ENCODE results near the gene ZFP30.
A peak's percentile ranks its signal among the peaks of the same experiment; 100 is the strongest.
"Not testable (repeated sequence)": the region's sequence is repeated elsewhere in the genome, so short reads cannot be mapped to it uniquely, and the experiment has no call there.

ZFP30 gene

GRCh38 chr19:37655301-37655688, at the start of gene ZFP30:
ZFP30 (minus strand) TSS chr19:37655465; CDS start chr19:37647822, 7,643 bp downstream.
- peak; percentile 59 for DNase-seq (ENCODE audit: low read depth)

GRCh38 chr19:37699057-37699456, 43.8 kb upstream of the ZFP30 start:
- DNase-seq (ENCODE audit: low read depth), result no peak

- no peak for DNase-seq (ENCODE audit: low read depth)
Measured at GRCh38 chr19:37698216-37698615, 43.0 kb upstream of the ZFP30 start.

DNA sequence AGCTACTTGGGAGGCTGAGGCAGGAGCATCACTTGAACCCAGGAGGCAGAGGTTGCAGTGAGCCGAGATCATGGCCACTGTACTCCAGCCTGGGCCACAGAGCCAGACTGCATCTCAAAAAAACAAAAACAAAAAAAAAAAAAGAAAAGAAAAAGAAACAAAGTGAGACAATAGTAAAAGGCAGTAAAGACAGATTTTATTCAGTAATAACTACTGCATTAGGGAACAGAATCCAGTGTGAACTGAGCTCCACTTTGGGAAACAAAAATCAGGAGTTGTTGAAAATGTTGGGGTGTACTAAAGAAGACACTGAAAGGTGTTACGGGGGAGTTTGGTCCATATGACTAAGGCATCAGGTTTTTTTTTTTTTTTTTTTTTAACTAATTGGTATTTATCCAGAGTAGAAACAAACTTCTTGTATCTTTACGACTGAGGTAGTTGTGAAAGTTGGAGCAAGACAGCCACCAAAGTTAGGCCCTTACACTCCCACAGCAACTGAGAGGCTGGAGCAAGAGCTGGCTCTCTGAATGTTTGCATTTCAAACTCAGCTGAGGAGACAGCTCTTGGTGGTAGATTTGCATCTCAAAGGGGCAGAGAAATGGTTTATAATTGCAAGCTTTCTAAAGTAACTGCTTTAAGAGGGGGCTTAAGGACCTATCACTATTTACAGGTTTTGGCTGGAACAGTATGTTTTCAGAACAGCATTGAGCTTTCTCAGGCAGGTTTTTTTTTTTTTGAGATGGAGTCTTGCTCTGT, 40.1 kb upstream of the ZFP30 start:
- no peak for DNase-seq (ENCODE audit: low read depth)

DNA sequence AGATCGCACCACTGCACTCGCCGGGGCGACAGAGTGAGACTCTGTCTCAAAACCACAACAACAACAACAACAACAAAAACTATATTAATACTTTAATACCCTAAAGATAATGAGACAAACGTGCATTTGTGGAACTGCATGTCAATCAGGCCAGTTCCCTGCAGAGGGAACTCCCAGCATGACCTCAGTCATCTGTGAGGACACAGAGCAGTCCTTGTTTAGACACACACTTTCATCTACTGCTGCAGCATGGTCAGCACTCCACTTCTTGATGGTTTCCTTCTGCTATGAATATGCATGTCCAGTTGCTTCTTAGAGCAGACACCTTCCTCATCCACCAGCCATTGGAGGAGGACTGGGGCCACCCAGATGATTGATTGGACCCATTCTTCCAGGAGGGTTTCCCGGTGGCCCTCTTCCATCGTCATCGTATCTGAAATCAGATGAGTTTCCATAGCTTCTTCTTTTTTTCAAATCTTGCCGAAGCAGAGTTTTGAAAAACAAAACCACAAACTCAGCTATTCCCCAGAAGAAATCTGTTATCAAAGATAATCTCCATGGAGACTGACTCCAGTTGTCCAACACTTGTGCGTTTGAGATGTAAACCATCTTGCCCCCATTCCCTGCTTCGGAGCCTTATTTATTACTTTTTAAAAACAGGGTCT, 37.8 kb upstream of the ZFP30 start:
- DNase-seq (ENCODE audit: low read depth), result no peak

DNA sequence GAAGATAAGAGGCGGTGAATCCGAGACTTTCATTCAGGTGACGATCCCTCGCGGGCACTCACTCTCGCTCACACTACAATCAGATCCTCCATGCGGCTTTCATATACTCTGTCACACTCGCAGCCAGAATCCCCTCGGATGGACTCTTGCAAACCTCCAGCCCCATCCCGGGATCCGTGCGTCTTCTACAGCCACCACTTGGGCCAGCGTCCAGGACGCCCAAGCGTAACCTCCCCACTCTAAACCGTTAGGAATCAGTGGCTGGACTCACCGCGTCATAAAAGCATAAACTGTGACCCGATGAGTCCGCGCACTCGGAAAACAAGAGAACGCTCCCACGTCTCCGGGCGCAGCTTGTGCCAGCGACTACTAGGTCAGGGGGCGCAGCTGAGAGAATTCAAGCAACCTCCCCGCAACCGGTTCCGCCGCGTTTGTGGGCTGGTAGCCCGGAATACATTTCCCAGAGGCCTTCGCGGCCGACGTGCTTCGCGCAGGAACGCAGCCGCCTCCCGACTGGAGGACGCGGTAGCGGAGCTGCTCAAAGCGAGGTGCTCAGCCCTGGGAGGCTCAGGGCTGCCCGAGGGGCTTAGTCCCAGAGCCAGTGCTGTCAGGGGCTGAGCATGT, 36.7 kb upstream of the ZFP30 start:
- peak; percentile 66 for DNase-seq (ENCODE audit: low read depth)

DNA sequence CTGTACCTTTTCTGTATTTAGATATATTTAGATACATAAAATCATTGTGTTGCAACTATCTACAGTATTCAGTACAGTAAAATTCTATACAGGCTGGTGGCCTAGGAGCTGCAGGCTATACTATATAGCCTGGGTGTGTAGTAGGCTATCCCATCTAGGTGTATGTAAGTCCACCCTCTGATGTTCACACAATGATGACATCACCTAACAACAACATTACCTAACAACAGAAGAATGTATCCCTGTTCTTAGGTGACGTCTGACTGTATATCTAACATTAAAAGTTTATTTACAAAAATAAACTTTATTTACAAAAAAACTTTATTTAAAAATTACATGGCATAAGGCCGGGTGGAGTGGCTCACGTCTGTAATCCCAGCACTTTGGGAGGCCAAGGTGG, 28.3 kb upstream of the ZFP30 start:
- no peak for DNase-seq (ENCODE audit: low read depth)

- no peak for DNase-seq (ENCODE audit: low read depth)
Measured at GRCh38 chr19:37669450-37669914, 14.2 kb upstream of the ZFP30 start.

DNA sequence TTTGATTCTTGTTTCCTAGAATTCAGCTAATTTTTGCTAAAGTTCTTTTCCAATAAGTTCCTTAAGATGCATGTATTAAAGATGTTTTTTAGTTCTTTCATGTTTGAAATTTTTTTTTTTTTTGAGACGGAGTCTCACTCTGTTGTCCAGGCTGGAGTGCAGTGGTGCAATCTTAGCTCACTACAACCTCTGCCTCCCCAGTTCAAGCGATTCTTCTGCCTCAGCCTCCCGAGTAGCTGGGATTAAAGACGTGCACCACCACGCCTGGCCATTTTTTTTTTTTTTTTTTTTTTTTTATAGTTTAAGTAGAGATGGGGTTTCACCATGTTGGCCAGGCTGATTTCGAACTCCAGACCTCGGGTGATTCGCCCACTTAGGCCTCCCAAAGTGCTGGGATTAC, 1.9 kb upstream of the ZFP30 start:
- not testable (repeated sequence) for DNase-seq (ENCODE audit: low read depth)

- peak; percentile 66 for DNase-seq (ENCODE audit: low read depth)
Measured at GRCh38 chr19:37655689-37656371, 565 bp upstream of the ZFP30 start.

- DNase-seq (ENCODE audit: low read depth), result no peak
Measured at GRCh38 chr19:37654629-37655300, 500 bp downstream of the ZFP30 start.

- no peak for DNase-seq (ENCODE audit: low read depth)
Measured at GRCh38 chr19:37654118-37654517, 1.1 kb downstream of the ZFP30 start.

DNA sequence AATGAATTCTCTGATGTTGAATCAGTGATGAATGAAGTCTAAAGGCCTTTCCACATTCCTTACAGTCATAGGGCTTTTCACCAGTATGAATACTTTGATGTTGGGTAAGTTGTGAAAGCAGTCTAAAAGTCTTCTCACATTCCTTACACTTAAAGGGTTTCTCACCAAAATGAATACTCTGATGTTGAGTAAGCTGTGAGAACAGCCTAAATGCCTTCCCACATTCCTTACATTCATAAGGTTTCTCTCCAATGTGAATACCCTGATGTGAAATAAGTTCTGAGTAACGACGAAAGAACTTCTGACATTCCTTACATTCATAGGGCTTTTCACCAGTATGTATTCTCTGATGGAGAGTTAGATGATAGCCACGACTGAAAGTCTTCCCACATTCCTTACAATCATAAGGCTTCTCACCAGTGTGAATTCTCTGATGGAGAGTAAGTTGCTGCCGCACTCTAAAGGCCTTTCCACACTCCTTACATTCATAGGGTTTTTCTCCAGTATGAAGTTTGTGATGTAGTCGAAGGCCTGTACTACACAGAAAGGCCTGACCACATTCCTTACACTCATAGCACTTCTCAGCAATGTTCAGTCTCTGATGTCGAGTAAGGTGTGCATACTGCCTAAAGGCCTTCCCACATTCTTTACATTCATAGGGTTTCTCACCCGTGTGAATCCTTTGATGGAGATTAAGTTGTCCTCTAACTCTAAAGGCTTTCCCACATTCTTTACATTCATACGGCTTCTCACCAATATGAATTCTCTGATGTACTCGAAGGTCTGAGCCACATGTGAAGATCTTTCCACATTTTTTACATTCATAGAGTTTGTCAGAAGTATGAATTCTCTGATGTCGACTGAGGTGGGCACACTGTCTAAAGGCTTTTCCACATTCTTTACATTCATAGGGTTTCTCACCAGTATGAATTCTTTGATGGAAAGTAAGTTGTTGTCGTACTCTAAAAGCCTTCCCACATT, 19.9 kb downstream of the ZFP30 start:
- DNase-seq (ENCODE audit: low read depth), result no peak

DNA sequence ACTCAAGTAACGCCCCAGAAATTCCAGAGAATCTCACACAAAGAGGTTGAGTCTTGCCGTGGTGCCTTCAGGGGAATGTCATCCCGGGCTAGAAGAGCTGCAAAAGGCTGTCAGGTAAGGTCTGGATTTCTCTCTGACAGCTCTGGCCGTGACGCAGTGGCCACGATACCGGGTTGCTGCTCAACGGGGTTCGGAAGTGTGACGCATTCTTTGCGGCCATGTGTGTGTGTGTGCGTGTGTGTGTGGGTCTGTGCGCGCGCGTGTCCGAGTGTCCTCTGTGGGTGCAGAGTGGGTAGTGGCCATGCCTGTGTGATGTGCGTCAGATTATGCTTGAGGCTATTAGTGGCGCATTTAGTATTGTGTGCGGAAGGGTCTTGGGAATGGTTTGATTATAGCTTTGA, 60.3 kb downstream of the ZFP30 start:
- peak; percentile 41 for DNase-seq (ENCODE audit: low read depth)

- DNase-seq (ENCODE audit: low read depth), result peak; percentile 84
Measured at GRCh38 chr19:37594304-37594981, 60.8 kb downstream of the ZFP30 start, which contains the start of the genes ZNF540 and ZNF571. ZNF540 (plus strand) TSS chr19:37594876; CDS start chr19:37598448, 3,572 bp downstream. ZNF571 (minus strand) TSS chr19:37594792; CDS start chr19:37586676, 8,116 bp downstream.

GRCh38 chr19:37593996-37594303, 61.3 kb downstream of the ZFP30 start:
- no peak for DNase-seq (ENCODE audit: low read depth)

GRCh38 chr19:37583340-37583739, 71.9 kb downstream of the ZFP30 start:
- DNase-seq (ENCODE audit: low read depth), result no peak

DNA sequence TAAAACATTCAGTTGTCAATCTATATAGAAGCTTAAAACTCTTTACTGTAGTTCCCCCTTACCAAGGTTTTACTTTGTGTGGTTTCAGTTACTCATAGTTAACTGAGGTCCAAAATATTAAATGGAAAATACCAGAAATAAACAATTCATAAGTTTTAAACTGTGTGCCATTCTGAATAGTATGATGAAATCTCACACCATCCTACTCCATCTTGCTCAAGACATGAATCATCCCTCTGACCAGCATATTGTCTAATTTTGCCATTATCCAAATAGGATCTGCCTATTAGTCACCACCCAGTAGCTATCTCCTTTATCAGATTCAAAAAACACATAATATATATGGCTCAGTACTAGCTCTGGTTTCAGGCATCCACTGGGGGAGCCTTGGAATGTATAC, 83.1 kb downstream of the ZFP30 start:
- DNase-seq (ENCODE audit: low read depth), result no peak

DNA sequence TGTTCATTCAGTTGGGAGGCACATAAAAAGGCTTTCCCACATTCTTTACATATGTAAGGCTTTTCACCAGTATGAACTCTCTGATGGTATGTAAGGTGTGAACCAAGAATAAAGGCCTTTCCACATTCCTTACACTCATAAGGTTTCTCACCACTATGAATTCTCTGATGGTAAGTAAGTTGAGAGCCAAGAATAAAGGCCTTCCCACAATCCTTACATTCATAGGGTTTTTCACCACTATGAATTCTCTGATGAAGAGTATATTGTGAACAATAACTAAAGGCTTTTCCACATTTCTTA, 89.9 kb downstream of the ZFP30 start:
- DNase-seq (ENCODE audit: low read depth), result no peak

DNA sequence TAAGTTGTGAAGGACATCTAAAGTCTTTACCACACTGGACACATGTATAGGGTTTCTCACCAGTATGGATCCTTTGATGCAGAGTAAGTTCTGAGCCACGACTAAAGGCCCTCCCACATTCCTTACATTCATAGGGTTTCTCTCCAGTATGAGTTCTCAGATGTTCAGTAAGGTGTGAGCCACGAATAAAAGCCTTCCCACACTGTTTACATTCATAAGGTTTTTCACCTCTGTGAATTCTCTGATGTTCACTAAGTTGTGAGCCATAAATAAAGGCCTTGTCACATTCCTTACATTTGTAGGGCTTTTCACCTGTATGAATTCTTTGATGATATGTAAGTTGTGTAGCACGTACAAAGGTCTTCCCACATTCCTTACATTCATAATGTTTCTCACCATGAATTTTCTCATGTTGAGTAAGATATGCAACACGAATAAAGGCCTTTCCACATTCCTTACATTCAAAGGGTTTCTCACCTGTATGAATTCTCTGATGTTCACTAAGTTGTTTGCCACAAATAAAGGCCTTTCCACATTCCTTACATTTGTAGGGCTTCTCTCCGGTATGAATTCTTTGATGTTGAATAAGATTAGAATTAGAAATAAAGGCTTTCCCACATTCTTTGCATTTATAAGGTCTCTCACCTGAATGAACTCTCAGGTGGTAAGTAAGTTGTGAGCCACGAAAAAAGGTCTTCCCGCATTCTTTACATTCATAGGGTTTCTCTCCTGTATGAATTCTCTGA, 90.5 kb downstream of the ZFP30 start:
- DNase-seq (ENCODE audit: low read depth), result no peak

All from stimulated activated CD8-positive, alpha-beta memory T cell treated with anti-CD3 and anti-CD28 coated beads, Interleukin-12 subunit alpha, Interleukin-12 subunit beta, amount 100 ng/mL, for 4 hours (primary cell).